Adipocyte (in vitro differentiated cells): ENCODE data around the gene MYOM1.
"Not testable (repeated sequence)": the region's sequence is repeated elsewhere in the genome, so short reads cannot be mapped to it uniquely, and the experiment has no call there.

Source experiments
- DNase-seq: peaks from one replicate; pipeline ENCODE4 v3.0.0-alpha.2; 2015; ENCODE audit warnings: low read depth
- H3K27me3 ChIP-seq: replicated peaks from 2 replicates; pipeline ENCODE4 v1.7.0; 2013; ENCODE audit warnings: mild to moderate bottlenecking, low read length, moderate library complexity; ENCODE audit not compliant: control insufficient read depth, insufficient read depth
- H3K36me3 ChIP-seq: 2 replicates; pipeline ENCODE4 v1.7.0; 2013; ENCODE audit warnings: low read length, mild to moderate bottlenecking, moderate library complexity; ENCODE audit not compliant: control insufficient read depth, insufficient read depth, severe bottlenecking
- H3K4me1 ChIP-seq: 2 replicates; pipeline ENCODE4 v1.7.0; 2013; ENCODE audit warnings: mild to moderate bottlenecking, low read length, moderate library complexity; ENCODE audit not compliant: control insufficient read depth, insufficient read depth
- H3K4me3 ChIP-seq: 2 replicates; pipeline ENCODE4 v1.7.0; 2013; ENCODE audit warnings: mild to moderate bottlenecking, low read length, moderate library complexity
- H3K9ac ChIP-seq: 2 replicates; pipeline ENCODE4 v1.7.0; 2013; ENCODE audit warnings: mild to moderate bottlenecking, low read length, moderate library complexity
- H3K9me3 ChIP-seq: 2 replicates; pipeline ENCODE4 v1.7.0; 2013; ENCODE audit warnings: mild to moderate bottlenecking, low read length, moderate library complexity; ENCODE audit not compliant: control insufficient read depth

The MYOM1 gene

DNA sequence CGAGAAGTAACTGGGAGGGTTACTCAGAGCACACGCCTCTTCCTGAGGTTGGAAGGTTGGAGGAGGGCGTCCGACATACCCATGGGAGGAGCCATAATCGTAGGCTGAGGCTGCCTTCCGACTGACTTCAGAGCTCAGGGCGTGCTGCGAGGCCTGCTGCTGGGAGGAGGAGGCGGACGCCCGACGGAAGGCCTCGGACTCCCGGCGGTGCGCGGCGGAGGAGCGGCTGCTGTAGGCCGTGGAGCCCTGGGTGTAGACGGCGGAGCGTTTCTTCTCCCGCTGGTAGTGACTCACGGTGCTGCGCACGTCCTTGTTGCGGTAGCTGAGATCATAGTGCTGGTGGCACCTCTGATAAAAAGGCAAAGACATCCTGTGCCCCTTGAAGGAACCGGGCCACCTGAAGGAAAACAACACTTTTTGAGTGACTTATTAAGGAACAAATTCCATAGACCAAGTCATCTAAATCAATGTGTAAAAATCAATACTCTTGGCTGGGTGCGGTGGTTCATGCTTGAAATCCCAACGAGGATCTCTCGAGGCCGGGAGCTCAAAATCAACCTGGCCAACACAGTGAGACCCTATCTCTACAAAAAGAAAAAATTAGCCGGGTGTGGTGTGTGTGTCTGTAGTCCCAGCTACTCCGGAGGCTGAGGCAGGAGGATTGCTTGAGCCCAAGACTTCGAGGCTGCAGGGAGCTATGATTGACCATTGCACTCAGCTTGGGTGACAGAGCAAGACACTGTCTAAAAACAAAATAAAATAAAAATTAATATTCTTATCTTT, 4.7 kb downstream of the MYOM1 start:
- DNase-seq: no peak
- Histone ChIP-seq H3K36me3 (peaks cover 4% of the 10 kb centered on the region), H3K27me3 (no peaks in the 10 kb centered on the region), H3K4me3 (no peak overlapping the region), H3K4me1 (peaks cover 64% of the 10 kb centered on the region), H3K9ac (no peak overlapping the region), H3K9me3 (no peaks in the 10 kb centered on the region)

- Histone ChIP-seq H3K4me3 (no peak overlapping the region), H3K36me3 (peaks cover 4% of the 10 kb centered on the region), H3K27me3 (no peaks in the 10 kb centered on the region), H3K4me1 (peaks cover 52% of the 10 kb centered on the region), H3K9ac (no peak overlapping the region), H3K9me3 (no peaks in the 10 kb centered on the region)
- no peak for DNase-seq
Measured at GRCh38 chr18:3213300-3214059, 6.3 kb downstream of the MYOM1 start.

DNA sequence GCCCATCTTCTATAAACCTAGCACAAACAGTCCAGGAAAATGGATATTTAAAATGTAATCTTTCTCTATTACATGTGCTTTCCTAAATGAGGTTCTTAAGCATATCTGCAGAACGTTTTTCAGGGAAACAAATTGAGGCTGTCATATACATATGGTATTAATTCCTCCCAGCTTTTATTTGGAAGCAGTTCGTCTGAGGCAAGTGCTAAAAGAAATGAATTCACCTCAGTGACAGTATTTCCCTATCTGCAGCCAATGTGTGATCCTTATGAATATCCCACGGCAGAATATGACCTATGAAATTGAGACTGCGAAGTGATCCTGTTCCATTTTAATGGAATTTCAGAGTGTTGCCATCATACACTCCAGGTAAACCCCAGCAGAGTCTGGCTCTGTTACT, 7.1 kb downstream of the MYOM1 start:
- Histone ChIP-seq H3K9ac (peak overlapping the region; percentile 70), H3K9me3 (no peaks in the 10 kb centered on the region), H3K4me1 (peaks cover 44% of the 10 kb centered on the region), H3K27me3 (no peaks in the 10 kb centered on the region), H3K4me3 (no peak overlapping the region), H3K36me3 (peaks cover 4% of the 10 kb centered on the region)
- DNase-seq: peak; percentile 74

- peak overlapping the region; percentile 70 for H3K9ac ChIP-seq
- DNase-seq: peak; percentile 47
- peak overlapping the region; percentile 60 for H3K4me3 ChIP-seq
- H3K27me3 ChIP-seq: no peaks in the 10 kb centered on the region
- no peaks in the 10 kb centered on the region for H3K9me3 ChIP-seq
- H3K36me3 ChIP-seq: peaks cover 4% of the 10 kb centered on the region
- H3K4me1 ChIP-seq: peaks cover 40% of the 10 kb centered on the region
Measured at GRCh38 chr18:3211236-3211992, 8.4 kb downstream of the MYOM1 start.

GRCh38 chr18:3209859-3210569, 9.8 kb downstream of the MYOM1 start:
- Histone ChIP-seq H3K4me1 (peaks cover 40% of the 10 kb centered on the region), H3K36me3 (peaks cover 12% of the 10 kb centered on the region), H3K27me3 (no peaks in the 10 kb centered on the region), H3K9ac (no peak overlapping the region), H3K4me3 (no peak overlapping the region), H3K9me3 (peaks cover 9% of the 10 kb centered on the region)
- DNase-seq: no peak

DNA sequence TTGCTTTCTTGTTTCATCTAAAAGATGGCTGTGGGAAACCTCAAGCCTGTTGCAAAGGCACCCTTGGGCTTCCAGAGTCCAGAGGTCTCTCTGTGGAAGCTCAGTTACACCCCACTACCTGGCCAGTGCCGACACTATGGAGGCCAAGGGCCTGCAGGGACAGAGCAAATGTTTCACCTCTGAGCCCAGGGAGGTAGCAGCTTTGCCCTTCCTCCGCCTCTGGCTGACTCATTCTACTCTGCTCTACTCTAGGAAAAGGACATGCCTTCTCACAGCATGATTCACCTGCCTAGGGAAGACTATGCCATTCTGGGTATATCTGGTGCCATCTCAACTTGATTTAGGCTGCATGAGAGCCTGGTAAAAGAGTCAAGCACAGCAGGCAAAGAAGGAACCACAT, 12.2 kb downstream of the MYOM1 start:
- DNase-seq: no peak
- Histone ChIP-seq H3K4me3 (no peak overlapping the region), H3K36me3 (peaks cover 8% of the 10 kb centered on the region), H3K27me3 (no peaks in the 10 kb centered on the region), H3K9ac (no peak overlapping the region), H3K9me3 (peaks cover 30% of the 10 kb centered on the region), H3K4me1 (peaks cover 28% of the 10 kb centered on the region)

DNA sequence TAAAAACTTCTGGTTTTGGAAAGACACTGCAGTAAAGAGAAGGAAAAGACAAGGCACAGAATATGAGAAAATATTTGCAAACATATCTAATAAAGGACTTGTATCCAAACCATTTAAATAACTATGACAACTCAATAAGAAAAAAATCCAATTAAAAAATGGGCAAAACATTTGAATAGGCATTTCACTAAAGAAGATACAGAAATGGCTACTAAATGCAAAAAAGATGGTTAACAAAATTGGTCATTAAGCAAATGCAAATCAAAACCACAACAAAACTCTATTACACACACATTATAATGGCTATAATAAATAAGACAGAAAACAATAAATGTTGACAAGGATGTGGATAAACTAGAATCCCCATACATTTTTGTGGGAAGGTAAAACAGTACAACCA, 14.5 kb downstream of the MYOM1 start:
- Histone ChIP-seq H3K9me3 (peaks cover 36% of the 10 kb centered on the region), H3K4me1 (peaks cover 4% of the 10 kb centered on the region), H3K27me3 (no peaks in the 10 kb centered on the region), H3K9ac (no peak overlapping the region), H3K4me3 (no peak overlapping the region), H3K36me3 (peaks cover 8% of the 10 kb centered on the region)
- DNase-seq: no peak

GRCh38 chr18:3199942-3200645, 19.7 kb downstream of the MYOM1 start:
- Histone ChIP-seq H3K4me1 (no peaks in the 10 kb centered on the region), H3K9me3 (peaks cover 27% of the 10 kb centered on the region), H3K27me3 (no peaks in the 10 kb centered on the region), H3K4me3 (no peak overlapping the region), H3K36me3 (no peaks in the 10 kb centered on the region), H3K9ac (no peak overlapping the region)
- DNase-seq: no peak

- not testable (repeated sequence) for H3K27me3 ChIP-seq, H3K4me3 ChIP-seq, H3K36me3 ChIP-seq, H3K9ac ChIP-seq, DNase-seq, H3K4me1 ChIP-seq
- peaks cover 14% of the 10 kb centered on the region for H3K9me3 ChIP-seq
Measured at GRCh38 chr18:3198260-3198860, 21.4 kb downstream of the MYOM1 start.

GRCh38 chr18:3194947-3195612, 24.7 kb downstream of the MYOM1 start:
- Histone ChIP-seq H3K9ac (no peak overlapping the region), H3K4me3 (no peak overlapping the region), H3K27me3 (no peaks in the 10 kb centered on the region), H3K36me3 (peaks cover 2% of the 10 kb centered on the region), H3K4me1 (no peaks in the 10 kb centered on the region), H3K9me3 (no peaks in the 10 kb centered on the region)
- DNase-seq: no peak
